ENCODE measurements around the gene ATXN10. TPM values are rescaled to one million over a fixed set of nuclear protein-coding genes. Genes with fewer than 3 reads are reported as not detected.

Gene ATXN10
- total RNA-seq, 1 donor from 2014 or later = 99.7 TPM

DNA sequence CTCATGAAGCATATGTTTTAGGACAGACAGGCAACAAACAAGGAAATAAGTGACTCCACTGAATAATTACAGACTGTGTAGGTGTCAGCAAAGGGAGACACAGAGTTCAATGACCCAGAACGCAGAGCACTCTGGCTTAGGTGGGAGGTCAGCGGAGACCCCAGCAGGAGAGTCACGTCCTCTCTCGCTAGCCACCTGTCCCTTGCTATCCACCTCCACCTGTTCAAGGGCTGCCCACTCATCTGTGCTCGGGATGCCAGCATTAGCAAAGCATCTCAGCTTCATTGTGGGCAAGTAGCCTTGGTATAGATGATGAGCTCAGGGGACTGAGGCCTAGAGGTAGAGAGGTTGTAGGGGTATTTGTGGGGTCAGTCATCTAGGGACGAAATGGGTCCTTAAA, 21.8 kb upstream of the ATXN10 start:
- intact Hi-C loops (cut with micrococcal nuclease) = loop anchor here (5.0 kb wide), 1 partner anchor 467 kb away; no protein-coding TSS in a partner anchor
- H3K4me3 Mint-ChIP-seq = no peak overlapping the region
- H3K9me3 Mint-ChIP-seq = no peaks in the 10 kb centered on the region
- H3K27me3 Mint-ChIP-seq = peaks cover 44% of the 10 kb centered on the region
- peaks cover 2% of the 10 kb centered on the region for H3K4me1 Mint-ChIP-seq
- ATAC-seq (ENCODE audit: low read depth) (no peak), DNase-seq (no peak)
- H3K27ac Mint-ChIP-seq = no peak overlapping the region
- TF ChIP-seq, protein P1, sequence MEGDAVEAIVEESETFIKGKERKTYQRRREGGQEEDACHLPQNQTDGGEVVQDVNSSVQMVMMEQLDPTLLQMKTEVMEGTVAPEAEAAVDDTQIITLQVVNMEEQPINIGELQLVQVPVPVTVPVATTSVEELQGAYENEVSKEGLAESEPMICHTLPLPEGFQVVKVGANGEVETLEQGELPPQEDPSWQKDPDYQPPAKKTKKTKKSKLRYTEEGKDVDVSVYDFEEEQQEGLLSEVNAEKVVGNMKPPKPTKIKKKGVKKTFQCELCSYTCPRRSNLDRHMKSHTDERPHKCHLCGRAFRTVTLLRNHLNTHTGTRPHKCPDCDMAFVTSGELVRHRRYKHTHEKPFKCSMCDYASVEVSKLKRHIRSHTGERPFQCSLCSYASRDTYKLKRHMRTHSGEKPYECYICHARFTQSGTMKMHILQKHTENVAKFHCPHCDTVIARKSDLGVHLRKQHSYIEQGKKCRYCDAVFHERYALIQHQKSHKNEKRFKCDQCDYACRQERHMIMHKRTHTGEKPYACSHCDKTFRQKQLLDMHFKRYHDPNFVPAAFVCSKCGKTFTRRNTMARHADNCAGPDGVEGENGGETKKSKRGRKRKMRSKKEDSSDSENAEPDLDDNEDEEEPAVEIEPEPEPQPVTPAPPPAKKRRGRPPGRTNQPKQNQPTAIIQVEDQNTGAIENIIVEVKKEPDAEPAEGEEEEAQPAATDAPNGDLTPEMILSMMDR (IDR thresholded peaks at IDR 0.05) = no peak
- CTCF ChIA-PET = no interaction called here
- no peaks in the 10 kb centered on the region for H3K36me3 Mint-ChIP-seq (ENCODE audit: low read depth)
- POLR2A ChIA-PET = no interaction called here

DNA sequence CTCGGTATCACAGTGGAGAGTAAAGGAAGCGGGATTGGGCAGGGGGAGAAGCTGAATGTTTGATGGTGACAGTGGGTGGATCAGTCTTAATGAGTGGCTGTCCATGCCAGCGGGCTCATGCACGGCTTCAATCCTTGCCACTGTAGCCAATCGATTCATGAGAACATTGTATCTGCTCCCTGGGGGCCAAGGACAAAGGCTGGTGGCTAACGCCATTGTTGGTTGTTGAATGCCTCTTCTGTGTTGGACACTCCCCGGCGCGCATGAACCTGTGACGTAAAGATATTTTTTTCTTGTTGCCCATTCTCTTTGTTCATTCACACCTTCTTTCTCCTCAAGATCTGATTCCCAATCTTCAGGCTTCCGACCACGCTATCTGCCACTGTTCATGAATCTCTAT, 20.9 kb upstream of the ATXN10 start:
- CTCF ChIA-PET = no interaction called here
- no peak overlapping the region for H3K4me3 Mint-ChIP-seq
- ATAC-seq (ENCODE audit: low read depth) = no peak
- TF ChIP-seq, protein P1 (IDR thresholded peaks at IDR 0.05) = no peak
- intact Hi-C loops (cut with micrococcal nuclease) = no loop called here
- POLR2A ChIA-PET = no interaction called here
- peaks cover 40% of the 10 kb centered on the region for H3K27me3 Mint-ChIP-seq
- no peak overlapping the region for H3K27ac Mint-ChIP-seq
- no peak for DNase-seq
- H3K36me3 Mint-ChIP-seq (ENCODE audit: low read depth) = no peaks in the 10 kb centered on the region
- H3K4me1 Mint-ChIP-seq = peaks cover 2% of the 10 kb centered on the region
- no peaks in the 10 kb centered on the region for H3K9me3 Mint-ChIP-seq

DNA sequence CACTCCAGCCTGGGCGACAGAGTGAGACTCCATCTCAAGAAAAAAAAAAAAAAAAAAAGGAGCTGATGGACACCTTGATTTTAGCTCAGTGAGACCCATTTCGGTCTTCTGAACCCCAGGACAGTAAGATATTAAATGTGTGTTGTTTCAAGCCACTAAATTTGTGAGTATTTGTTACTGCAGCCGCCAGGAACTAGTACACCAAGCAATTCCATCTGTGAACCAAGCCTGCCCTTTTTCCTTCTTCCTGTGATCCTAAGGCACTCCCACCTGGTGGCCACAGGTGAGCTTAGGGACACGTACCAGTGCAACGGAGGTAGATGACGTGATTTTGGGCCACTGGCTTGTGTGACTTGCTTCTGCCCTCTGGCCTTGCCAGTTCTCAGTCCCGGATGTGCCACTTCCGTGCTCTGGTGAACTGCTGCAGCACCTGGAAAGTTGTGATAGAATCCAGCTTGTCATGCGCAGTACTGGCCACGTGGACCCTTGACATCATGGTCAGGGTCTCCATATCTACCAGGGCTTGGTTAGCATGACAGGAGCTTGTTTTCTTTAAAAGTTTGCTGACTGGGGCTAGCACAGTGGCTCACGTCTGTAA, 19.6 kb upstream of the ATXN10 start:
- Mint-ChIP-seq H3K9me3 (no peaks in the 10 kb centered on the region), H3K36me3 (ENCODE audit: low read depth) (no peaks in the 10 kb centered on the region), H3K27ac (no peak overlapping the region), H3K4me1 (no peaks in the 10 kb centered on the region), H3K27me3 (peaks cover 35% of the 10 kb centered on the region), H3K4me3 (no peak overlapping the region)
- ChIA-PET CTCF (no interaction called here), POLR2A (no interaction called here)
- ATAC-seq (ENCODE audit: low read depth) (no peak), DNase-seq (no peak)
- TF ChIP-seq, protein P1 (IDR thresholded peaks at IDR 0.05) = no peak
- intact Hi-C loops (cut with micrococcal nuclease) = no loop called here

DNA sequence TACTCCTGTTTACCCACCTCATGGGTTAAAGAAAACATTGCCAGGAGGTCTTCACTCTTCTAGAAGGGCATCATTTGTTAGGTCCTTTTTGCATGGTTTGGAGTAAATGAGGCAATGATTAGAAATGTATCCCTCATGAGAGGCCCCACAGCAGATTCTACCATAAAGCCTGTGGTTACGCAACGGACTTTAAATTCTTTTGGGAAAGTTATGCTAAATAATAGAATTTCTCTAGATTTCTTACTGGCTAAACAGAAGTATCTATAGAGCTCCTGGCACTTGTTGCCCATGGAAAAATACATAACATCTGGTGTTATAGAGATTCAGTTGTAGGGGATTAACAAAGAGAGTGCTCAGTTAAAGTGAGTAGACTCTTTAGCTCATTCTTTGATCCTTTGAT, 15.1 kb upstream of the ATXN10 start:
- Mint-ChIP-seq H3K9me3 (no peaks in the 10 kb centered on the region), H3K4me3 (no peak overlapping the region), H3K36me3 (ENCODE audit: low read depth) (no peaks in the 10 kb centered on the region), H3K4me1 (peaks cover 5% of the 10 kb centered on the region), H3K27me3 (peaks cover 6% of the 10 kb centered on the region), H3K27ac (no peak overlapping the region)
- no peak for DNase-seq
- TF ChIP-seq, protein P1 (IDR thresholded peaks at IDR 0.05) = no peak
- no peak for ATAC-seq (ENCODE audit: low read depth)
- intact Hi-C loops (cut with micrococcal nuclease) = no loop called here
- CTCF ChIA-PET = interaction anchor here (1.3 to 1.4 kb wide), 2 partner anchors 9 to 206 kb away, joined by 3 to 4 read pairs; no protein-coding TSS in a partner anchor
- POLR2A ChIA-PET = no interaction called here

DNA sequence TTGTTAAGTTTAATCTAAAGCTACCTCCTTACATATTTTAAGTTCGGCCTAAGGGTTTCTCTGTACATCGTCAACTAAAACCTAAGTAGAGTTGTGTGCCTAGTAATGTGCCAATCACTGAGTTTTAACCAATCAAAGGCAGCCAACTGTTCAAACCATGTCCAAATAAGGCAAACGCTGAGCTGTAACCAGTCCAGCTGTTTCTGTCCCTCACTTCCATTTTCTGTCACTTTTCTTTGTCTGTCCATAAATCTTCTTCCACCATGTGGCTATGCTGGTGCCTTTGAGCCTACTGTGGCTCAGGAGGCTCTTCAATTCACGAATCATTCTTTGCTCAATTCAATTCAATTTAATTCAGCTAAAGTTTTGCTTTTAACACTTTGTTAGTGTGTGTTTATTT, 13.9 kb upstream of the ATXN10 start:
- H3K27me3 Mint-ChIP-seq = peaks cover 6% of the 10 kb centered on the region
- H3K36me3 Mint-ChIP-seq (ENCODE audit: low read depth) = no peaks in the 10 kb centered on the region
- no peak for ATAC-seq (ENCODE audit: low read depth)
- no peak overlapping the region for H3K27ac Mint-ChIP-seq
- DNase-seq = no peak
- intact Hi-C loops (cut with micrococcal nuclease) = no loop called here
- H3K9me3 Mint-ChIP-seq = no peaks in the 10 kb centered on the region
- H3K4me1 Mint-ChIP-seq = peaks cover 5% of the 10 kb centered on the region
- TF ChIP-seq, protein P1 (IDR thresholded peaks at IDR 0.05) = no peak
- CTCF ChIA-PET = no interaction called here
- POLR2A ChIA-PET = no interaction called here
- H3K4me3 Mint-ChIP-seq = no peak overlapping the region

Data from activated B cell treated with CpG ODN at 0.5 μM for 24 hours (primary cell).